CD4-positive, alpha-beta T cell (primary cell): ENCODE results near the gene MAL. TPM values are rescaled to one million over a fixed set of nuclear protein-coding genes. Genes with fewer than 3 reads are reported as not detected.

ENCODE experiments used
- ATAC-seq: fragments of 200-7000 bp; cut with Tn5 transposase; one replicate; pipeline ENCODE4 v1.10.0; 2022; ENCODE audit warnings: mild to moderate bottlenecking; ENCODE audit not compliant: poor library complexity
- CTCF ChIA-PET: fragments of 350-600 bp; sonication (Branson Sonifier 250); formaldehyde crosslinking; loops from one replicate; lab custom pipeline; 2021; ENCODE audit warnings: antibody characterized with exemption, inconsistent platforms; lab: Charles Lee
- POLR2A ChIA-PET: fragments of 350-600 bp; sonication (Branson Sonifier 250); formaldehyde crosslinking; loops from one replicate; lab custom pipeline; 2021; ENCODE audit warnings: antibody characterized with exemption, inconsistent platforms; lab: Charles Lee
- DNase-seq, 14 experiments: peaks; one replicate each; pipeline ENCODE4 v3.0.0-alpha.2; 2013 to 2020; ENCODE audit warnings: mixed read lengths in 2 of 14
- H3K27ac ChIP-seq, 2 donors: one replicate each; pipeline versions ENCODE4 v1.5.1 to v1.7.0; 2013; ENCODE audit warnings: low read length in 2 of 2, low read depth in 1 of 2, mild to moderate bottlenecking in 1 of 2
- H3K27me3 ChIP-seq, 2 experiments: 1 replicate in 1 of 2; 2 replicates in 1 of 2; pipeline versions ENCODE4 v1.6.1 to v1.7.0; 2013; ENCODE audit warnings: low read length in 2 of 2, control low read depth in 1 of 2, mild to moderate bottlenecking in 1 of 2, moderate library complexity in 1 of 2; ENCODE audit not compliant: insufficient read depth in 2 of 2, control insufficient read depth in 1 of 2
- H3K36me3 ChIP-seq: one replicate; pipeline ENCODE4 v1.6.1; 2013; ENCODE audit warnings: low read length, control low read depth; ENCODE audit not compliant: insufficient read depth
- H3K4me1 ChIP-seq: one replicate; pipeline ENCODE4 v1.6.1; 2013; ENCODE audit warnings: low read length, control low read depth; ENCODE audit not compliant: insufficient read depth
- H3K4me3 ChIP-seq: one replicate; pipeline ENCODE4 v1.5.1; 2013; ENCODE audit warnings: mild to moderate bottlenecking, low read length, moderate library complexity
- H3K9me3 ChIP-seq, 2 experiments: 1 replicate in 1 of 2; 2 replicates in 1 of 2; pipeline versions ENCODE4 v1.6.1 to v1.7.0; 2013; ENCODE audit warnings: low read length in 2 of 2, mild to moderate bottlenecking in 2 of 2, control low read depth in 1 of 2, moderate library complexity in 1 of 2; ENCODE audit not compliant: control insufficient read depth in 1 of 2, insufficient read depth in 1 of 2
- H3K27ac Mint-ChIP-seq: one replicate; pipeline ENCODE4 v1.8.0; 2020; ENCODE audit warnings: mixed read lengths
- H3K27me3 Mint-ChIP-seq: one replicate; pipeline ENCODE4 v1.8.0; 2021; ENCODE audit warnings: mixed read lengths
- H3K36me3 Mint-ChIP-seq: one replicate; pipeline ENCODE4 v1.8.0; 2021; ENCODE audit warnings: low read depth, mixed read lengths
- H3K4me1 Mint-ChIP-seq: one replicate; pipeline ENCODE4 v1.8.0; 2021; ENCODE audit warnings: low read depth, mixed read lengths
- H3K4me3 Mint-ChIP-seq: one replicate; pipeline ENCODE4 v1.8.0; 2020; ENCODE audit warnings: mild to moderate bottlenecking, mixed read lengths
- H3K9me3 Mint-ChIP-seq: one replicate; pipeline ENCODE4 v1.8.0; 2020; ENCODE audit warnings: mixed read lengths
- intact Hi-C, 2 experiments: fragments of 100-400 bp; cut with DNase I in 1 of 2; cut with micrococcal nuclease in 1 of 2; formaldehyde crosslinking; loops; one replicate each; pipeline versions ENCODE4 v1.15.1 to v1.9.0; 2023 to 2025; cut with DNase I, micrococcal nuclease
- total RNA-seq, 174 experiments: library from RNA in 2 of 174; stranded (reverse) in 2 of 174; gene quantifications; one replicate each; pipeline ENCODE4 v1.2.3 and lab custom pipeline; 2021 to 2026
- TF ChIP-seq, protein P1 (sequence below): fragments of 200-600 bp; IDR thresholded peaks from one replicate; pipeline ENCODE4 v1.8.0; 2022; ENCODE audit warnings: antibody characterized with exemption, mild to moderate bottlenecking

Gene MAL
- total RNA-seq, 2 experiments from 2014 or later, result 101 to 102 TPM

- peaks cover 69% of the 10 kb centered on the region for H3K4me1 Mint-ChIP-seq
- POLR2A ChIA-PET, result interaction anchor here (1.0 to 10.3 kb wide), 10 partner anchors 16 to 87 kb away, joined by 3 to 749 read pairs (median 8); partner anchors contain the start of genes MAL, MRPS5, ZNF2 and ZNF514
- peak overlapping the region; percentile 76 for H3K4me3 Mint-ChIP-seq
Observed at GRCh38 chr2:95077861-95078603, 52.5 kb downstream of the MAL start.

GRCh38 chr2:95079199-95079683 is 53.7 kb downstream of the MAL start:
- DNase-seq, result peak in 5 of 14 experiments; percentile 12 to 53 (median 48)
- Histone ChIP-seq H3K9me3 (no peaks in the 10 kb centered on the region), H3K4me3 (no peak overlapping the region), H3K27ac (no peak overlapping the region), H3K27me3 (no peaks in the 10 kb centered on the region), H3K4me1 (peaks cover 52% of the 10 kb centered on the region), H3K36me3 (no peaks in the 10 kb centered on the region)
- Mint-ChIP-seq H3K36me3 (no peaks in the 10 kb centered on the region), H3K4me3 (peak overlapping the region; percentile 22), H3K27ac (peak overlapping the region; percentile 93), H3K9me3 (no peaks in the 10 kb centered on the region), H3K27me3 (no peaks in the 10 kb centered on the region), H3K4me1 (peaks cover 57% of the 10 kb centered on the region)
- intact Hi-C loops, result loop anchor here (5.0 kb wide), 2 partner anchors 37 to 78 kb away; partner anchors contain the start of gene ZNF514 (in 1 of the 2)
- peak; percentile 5 for ATAC-seq
- ChIA-PET CTCF (interaction anchor here (0.7 to 10.4 kb wide), 10 partner anchors 11 to 69 kb away, joined by 3 to 223 read pairs (median 4); partner anchors contain the start of genes MAL and MRPS5), POLR2A (interaction anchor here (0.8 to 10.3 kb wide), 13 partner anchors 17 to 86 kb away, joined by 3 to 749 read pairs (median 6); partner anchors contain the start of genes MAL, MRPS5 and ZNF2)
- TF ChIP-seq, protein P1, sequence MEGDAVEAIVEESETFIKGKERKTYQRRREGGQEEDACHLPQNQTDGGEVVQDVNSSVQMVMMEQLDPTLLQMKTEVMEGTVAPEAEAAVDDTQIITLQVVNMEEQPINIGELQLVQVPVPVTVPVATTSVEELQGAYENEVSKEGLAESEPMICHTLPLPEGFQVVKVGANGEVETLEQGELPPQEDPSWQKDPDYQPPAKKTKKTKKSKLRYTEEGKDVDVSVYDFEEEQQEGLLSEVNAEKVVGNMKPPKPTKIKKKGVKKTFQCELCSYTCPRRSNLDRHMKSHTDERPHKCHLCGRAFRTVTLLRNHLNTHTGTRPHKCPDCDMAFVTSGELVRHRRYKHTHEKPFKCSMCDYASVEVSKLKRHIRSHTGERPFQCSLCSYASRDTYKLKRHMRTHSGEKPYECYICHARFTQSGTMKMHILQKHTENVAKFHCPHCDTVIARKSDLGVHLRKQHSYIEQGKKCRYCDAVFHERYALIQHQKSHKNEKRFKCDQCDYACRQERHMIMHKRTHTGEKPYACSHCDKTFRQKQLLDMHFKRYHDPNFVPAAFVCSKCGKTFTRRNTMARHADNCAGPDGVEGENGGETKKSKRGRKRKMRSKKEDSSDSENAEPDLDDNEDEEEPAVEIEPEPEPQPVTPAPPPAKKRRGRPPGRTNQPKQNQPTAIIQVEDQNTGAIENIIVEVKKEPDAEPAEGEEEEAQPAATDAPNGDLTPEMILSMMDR, result no peak

More at GRCh38 chr2:95077861-95078603, 52.5 kb downstream of the MAL start:
- H3K36me3 Mint-ChIP-seq, result no peaks in the 10 kb centered on the region
- no peaks in the 10 kb centered on the region for H3K9me3 Mint-ChIP-seq
- Histone ChIP-seq H3K9me3 (no peaks in the 10 kb centered on the region), H3K27ac (peak overlapping the region in 1 of 2 donors; percentile 27), H3K27me3 (no peaks in the 10 kb centered on the region), H3K4me3 (no peak overlapping the region), H3K4me1 (peaks cover 64% of the 10 kb centered on the region), H3K36me3 (no peaks in the 10 kb centered on the region)
- ATAC-seq (no peak), DNase-seq (no peak)
- intact Hi-C loops, result loop anchor here (1.0 to 5.0 kb wide), 3 partner anchors 36 to 79 kb away; partner anchors contain the start of gene ZNF514 (in 1 of the 2)
- TF ChIP-seq, protein P1, result no peak
- no peaks in the 10 kb centered on the region for H3K27me3 Mint-ChIP-seq
- H3K27ac Mint-ChIP-seq, result peak overlapping the region; percentile 93
- CTCF ChIA-PET, result interaction anchor here (0.7 to 10.4 kb wide), 8 partner anchors 10 to 54 kb away, joined by 3 to 223 read pairs (median 6); partner anchors contain the start of genes MAL and MRPS5

DNA sequence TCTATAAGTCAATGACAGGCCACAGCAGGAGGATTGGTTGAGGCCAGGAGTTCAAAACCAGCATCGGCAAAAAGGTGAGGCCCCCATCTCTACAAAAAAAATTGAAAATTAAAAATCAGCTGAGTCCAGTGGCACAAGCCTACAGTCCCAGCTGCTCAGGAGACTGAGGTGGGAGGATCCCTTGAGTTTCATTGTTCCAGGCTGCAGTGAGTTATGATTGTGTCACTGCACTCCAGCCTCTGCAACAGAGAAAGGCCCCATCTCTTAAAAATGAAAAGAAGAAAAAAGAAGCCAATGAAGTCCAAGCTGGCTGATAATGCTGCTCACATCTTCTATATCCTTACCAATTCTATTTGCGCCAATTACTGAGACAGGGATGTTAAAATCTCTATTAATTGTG is 57.0 kb downstream of the MAL start:
- H3K27me3 ChIP-seq, result no peaks in the 10 kb centered on the region
- no peak overlapping the region for H3K4me3 ChIP-seq
- no peak overlapping the region for H3K27ac ChIP-seq
- H3K4me1 ChIP-seq, result peaks cover 20% of the 10 kb centered on the region
- Mint-ChIP-seq H3K27me3 (no peaks in the 10 kb centered on the region), H3K9me3 (no peaks in the 10 kb centered on the region), H3K4me3 (no peak overlapping the region), H3K36me3 (peaks cover 27% of the 10 kb centered on the region), H3K27ac (peak overlapping the region; percentile 41), H3K4me1 (peaks cover 25% of the 10 kb centered on the region)
- no peak for DNase-seq
- TF ChIP-seq, protein P1, result no peak
- H3K36me3 ChIP-seq, result peaks cover 24% of the 10 kb centered on the region
- intact Hi-C loops, result loop anchor here in 1 of 2 experiments (2.0 kb wide), 2 partner anchors 30 to 122 kb away; no protein-coding TSS in a partner anchor
- ChIA-PET CTCF (interaction anchor here (10.4 kb wide), 1 partner anchor 59 kb away, joined by 223 read pairs; the partner anchor contains the start of gene MAL), POLR2A (interaction anchor here (2.7 kb wide), 1 partner anchor 60 kb away, joined by 11 read pairs; no protein-coding TSS in a partner anchor)
- ATAC-seq, result no peak
- no peaks in the 10 kb centered on the region for H3K9me3 ChIP-seq
